NCI-H774 (cell line): Measurements from ENCODE around the gene RIBC2.
"Not testable (repeated sequence)": the region's sequence is repeated elsewhere in the genome, so short reads cannot be mapped to it uniquely, and the experiment has no call there.

Experiments used
- DNase-seq: peaks from one replicate; lab custom pipeline; 2025; lab: John Stamatoyannopoulos, UW

Gene RIBC2

DNA sequence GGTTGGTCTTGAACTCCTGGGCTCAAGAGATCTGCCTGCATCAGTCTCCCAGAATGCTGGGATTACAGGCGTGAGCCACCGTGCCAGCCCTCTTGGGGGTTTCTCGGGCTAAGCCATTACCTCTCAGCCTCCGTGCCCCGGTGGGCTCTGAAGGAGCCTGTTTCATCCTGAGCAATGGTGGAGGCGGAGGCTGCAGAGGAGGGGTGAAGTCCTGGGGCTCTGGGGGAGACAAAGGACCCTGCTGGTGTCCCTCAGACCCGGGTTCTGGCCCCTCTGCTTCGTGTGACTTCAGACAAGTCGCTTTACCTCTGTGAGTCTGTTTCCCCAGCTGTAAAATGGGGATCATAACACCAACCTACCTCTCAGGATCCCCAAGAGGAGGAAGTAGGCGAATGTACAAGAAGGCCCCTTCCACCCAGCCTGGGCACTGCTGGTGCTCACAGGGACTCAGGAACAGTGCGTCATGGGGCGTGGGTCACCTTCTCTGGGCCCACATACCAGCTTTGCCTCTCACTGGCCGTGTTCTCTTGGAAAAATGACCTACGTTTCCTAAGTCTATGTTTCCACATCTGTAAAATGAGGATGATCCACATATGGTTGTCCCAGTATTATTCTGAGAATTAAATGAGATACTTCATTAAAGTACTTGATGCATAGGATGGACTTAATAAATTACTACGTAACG, 36.8 kb downstream of the RIBC2 start:
- no peak for DNase-seq

DNA sequence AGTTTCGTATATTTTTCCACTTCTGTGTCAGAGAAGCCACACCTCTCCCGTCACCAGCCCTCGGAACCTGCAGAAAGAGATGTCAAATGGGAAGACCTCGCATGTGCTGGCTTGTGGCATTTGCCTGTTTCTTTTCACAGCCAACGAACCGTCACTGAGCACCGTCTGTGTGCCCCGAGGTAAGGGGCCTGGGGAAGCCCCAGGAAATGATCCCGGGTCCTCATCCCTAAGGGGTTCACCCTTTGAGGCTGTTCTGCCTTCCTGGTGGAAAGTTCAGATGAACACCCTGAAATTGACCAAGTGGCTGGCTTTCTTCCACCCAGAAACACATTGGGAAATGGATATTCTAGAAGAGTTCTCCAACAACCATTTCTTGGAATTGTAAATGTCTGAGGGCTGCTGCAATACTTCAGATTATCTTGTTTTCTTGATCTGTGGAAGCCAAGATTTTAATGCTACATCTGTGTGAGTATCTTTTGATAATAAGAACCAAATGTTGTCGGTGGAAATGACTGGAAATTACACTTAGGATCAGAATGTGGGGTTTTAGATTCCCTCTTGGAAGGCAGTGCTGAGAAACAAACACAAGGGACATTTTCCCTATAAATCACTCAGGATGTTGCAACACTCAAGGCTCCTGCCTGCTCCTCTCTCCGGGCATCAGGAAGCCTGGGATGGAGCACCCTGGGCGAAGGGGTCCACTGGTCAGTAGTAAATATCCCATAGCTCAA, 37.6 kb downstream of the RIBC2 start:
- DNase-seq: no peak

DNA sequence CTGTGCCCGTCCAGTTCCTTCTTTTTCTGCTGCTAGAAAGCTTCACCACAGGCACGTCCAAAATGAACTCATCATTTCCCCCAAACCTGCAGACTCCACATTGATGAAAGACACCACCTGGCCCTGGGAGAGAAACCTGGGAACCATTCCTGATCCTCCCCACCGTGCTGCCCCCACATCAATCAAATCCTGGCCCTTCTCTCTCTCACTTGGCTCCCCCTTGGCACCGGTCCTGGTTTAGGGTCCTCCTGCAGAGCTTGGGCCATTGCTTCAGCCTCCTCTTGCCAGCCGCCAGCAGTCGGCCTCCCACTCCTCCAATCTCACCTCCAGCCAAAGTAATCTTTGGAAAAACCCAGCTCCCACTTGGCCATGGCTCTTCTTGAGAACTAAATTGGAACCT, 38.5 kb downstream of the RIBC2 start:
- no peak for DNase-seq

DNA sequence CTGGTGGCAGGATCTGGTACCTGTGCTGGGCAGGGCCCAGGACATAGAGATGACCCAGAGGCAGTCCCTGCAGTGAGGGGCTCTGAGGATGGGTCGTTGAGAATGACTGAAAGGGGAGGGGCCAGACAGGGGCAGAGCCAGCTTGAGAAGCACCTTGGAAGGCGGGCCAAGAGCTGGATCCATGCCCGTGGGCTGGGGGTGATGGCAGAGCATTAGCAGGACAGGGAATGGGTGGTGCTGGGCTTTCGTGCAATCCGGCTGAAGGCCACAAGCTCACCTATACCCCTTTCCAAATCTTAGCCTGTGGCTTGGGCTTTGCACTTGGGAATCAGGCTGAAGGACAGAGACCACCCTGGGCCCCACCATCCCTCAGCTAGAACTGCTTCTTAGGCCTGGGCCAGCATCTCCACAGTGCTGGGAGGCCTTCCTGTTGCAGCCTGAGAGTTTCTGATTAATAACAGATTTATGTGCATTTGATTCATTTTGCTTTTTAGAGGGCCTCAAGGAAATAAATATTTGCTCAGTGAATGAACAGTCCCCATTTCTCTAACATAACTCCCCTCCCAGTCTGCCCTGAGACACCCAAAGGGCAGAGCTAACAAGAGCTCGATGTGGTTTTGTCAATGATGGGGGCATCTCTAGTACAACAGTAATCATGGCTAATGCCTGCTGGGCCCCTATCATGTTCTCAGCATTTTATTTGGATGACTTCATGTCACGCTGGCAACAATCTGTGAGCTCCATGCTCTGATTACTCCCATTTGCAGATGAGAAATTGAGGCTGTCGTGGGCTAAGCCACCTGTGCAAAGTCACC, 39.3 kb downstream of the RIBC2 start:
- DNase-seq: no peak

DNA sequence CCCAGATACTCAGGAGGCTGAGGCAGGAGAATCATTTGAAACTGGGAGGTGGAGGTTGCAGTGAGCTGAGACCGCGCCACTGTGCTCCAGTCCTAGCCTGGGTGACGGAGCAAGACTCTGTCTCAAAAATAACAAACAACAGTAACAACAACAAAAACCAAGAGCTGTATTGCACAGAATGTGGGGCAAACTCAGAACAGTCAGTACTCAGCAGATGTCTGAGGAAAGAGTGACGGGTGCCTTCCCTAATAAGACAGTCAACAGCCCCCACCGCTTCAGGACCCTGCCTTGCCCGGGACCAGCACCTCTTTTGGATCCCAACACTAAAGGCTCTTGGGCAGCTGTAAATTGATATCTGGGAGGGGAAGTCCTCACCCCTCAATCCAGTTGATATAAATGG, 40.3 kb downstream of the RIBC2 start:
- no peak for DNase-seq

DNA sequence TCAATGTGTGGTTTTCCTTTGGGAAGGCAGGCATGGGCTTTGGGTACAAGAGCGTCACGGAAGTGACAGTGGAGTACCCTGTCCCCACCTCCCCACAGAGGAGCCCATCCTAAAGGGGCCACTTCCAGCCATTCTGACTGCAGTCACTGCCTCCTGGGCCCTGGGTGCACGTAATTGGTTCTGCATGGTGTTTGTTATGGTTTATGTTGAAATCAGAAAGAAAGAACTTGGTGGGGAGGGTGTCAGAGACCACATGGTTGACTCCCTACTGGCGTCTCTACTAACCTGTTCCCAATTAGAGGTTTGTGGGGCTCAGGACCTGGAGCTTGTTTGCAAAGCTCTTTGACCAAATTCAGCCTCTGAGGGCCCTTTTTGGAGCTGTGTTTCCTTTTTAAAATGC, 40.8 kb downstream of the RIBC2 start:
- no peak for DNase-seq

DNA sequence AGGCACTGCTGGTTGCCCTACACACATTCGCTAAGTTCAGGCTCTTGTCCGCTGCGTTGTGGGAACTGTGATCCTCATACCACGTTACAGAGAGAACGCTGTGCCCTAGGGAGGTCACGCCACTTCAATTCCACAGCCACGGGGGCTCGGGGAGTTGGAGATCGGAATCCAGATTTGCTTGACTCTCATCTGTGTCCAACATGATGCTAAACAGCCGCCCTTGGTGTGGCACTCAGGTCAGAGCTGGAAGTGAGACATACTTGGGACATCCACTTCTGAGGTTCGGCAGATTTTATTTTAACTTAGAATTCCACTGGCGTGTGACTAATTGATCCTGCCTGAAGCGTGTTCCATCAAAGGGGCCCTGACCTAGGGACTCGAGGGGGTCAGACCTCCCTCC, 41.7 kb downstream of the RIBC2 start:
- DNase-seq: no peak

DNA sequence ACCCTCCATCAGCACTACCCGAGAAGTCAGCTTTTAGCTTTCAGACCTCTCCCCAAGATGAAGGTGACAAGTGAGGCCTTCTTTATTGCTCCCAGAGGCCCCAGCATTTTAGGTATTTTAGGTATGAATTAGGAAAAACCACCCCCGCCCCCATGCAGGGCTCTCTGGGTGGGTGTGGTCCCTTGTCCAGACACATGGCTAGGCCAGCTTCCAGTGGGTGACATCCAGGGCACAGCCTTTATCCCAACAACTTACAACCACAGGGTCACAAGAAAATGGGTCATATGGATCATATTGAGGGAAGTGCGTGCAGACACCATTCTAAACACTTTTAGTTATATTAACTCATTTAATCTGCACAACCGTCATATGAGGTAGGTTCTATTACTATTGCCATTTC, 42.1 kb downstream of the RIBC2 start:
- no peak for DNase-seq

DNA sequence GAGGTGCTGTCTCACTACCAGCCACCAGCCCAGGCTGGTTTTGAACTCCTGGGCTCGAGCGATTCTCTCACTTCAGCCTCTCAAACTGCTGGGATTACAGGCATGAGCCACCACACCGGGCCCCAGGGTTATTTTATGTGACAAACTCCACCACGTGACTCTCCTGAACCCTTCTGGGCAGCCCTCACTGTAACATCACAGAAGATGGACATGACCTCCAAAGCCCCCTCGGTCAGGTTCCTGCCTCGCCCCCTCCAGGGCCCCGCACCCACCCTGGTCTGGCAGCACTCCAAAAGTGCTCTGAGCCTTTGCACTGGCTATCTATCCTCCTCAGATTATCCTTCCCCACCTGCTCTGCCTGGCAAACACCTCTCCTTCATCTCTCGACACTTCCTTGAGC, 43.3 kb downstream of the RIBC2 start:
- no peak for DNase-seq

DNA sequence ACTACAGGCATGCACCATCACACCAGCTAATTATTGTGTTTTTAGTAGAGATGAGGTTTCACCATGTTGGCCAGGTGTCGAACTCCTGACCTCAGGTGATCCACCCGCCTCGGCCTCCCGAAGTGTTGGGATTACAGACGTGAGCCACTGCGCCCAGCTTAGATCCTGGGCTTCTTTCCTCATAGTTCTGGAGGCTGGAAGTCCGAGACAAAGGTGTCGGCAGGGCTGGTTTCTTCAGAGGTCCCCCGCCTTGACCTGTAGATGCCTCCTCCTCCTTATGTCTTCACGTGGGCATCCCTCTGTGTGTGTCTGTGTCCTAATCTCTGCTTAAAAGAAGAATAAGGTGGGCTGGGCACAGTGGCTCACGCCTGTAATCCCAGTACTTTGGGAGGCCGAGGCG, 45.0 kb downstream of the RIBC2 start:
- DNase-seq: no peak

DNA sequence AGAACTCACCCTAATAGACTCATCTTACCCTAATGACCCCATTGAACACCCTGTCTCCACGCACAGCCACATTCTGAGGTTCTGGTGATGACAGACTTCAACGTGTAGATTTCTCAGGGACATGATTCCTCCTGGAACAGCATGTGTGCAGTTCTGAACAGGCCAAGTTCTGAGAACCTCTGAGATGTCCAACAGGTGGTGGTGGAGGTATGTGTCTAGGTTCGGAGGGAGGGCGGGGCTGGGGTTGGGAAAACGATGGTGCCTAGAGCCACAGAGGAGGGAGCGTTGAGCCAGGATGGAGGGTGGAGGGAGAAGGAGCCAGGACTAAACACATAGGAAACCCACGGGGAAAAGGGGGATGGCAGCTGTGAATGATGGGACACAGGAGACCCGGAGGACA, 45.7 kb downstream of the RIBC2 start:
- no peak for DNase-seq

DNA sequence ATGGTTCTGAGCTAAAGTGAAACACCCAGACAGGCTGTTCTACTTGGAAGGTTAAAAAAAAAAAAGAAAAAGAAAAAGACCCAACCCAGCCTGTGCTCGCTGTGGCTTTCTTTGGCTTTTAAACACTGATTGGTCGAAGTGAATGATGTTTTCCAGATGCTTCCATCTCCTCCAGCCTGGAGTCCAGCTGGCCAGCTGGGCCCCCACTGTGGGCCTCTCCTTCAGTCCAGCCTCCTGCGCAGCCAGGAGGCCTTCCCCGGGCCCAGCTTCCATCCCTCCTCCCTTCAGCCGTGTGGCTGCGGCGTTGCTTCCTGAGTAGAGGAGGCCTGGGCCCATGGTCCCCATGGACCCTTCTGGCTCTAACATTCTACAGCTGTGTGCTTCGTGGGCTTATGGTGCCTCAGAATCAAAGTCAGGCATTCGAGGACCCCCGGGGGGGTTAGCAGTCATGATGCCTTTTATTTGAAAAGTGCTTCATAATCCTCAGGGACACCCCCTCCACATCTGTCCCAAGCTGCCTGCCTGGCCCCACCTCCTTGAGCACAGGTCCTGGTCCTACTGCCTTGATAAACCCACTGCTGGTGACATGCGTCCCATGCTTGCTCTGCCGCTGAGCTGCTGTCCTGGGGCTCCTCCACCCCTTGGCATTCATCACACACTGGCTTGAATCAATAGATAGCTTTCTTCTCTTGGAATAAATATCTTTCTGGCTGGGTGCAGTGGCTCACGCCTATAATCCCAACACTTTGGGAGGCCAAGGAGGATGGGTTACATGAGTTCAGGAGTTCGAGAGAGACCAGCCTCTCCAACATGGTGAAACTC, 47.0 kb downstream of the RIBC2 start:
- no peak for DNase-seq

DNA sequence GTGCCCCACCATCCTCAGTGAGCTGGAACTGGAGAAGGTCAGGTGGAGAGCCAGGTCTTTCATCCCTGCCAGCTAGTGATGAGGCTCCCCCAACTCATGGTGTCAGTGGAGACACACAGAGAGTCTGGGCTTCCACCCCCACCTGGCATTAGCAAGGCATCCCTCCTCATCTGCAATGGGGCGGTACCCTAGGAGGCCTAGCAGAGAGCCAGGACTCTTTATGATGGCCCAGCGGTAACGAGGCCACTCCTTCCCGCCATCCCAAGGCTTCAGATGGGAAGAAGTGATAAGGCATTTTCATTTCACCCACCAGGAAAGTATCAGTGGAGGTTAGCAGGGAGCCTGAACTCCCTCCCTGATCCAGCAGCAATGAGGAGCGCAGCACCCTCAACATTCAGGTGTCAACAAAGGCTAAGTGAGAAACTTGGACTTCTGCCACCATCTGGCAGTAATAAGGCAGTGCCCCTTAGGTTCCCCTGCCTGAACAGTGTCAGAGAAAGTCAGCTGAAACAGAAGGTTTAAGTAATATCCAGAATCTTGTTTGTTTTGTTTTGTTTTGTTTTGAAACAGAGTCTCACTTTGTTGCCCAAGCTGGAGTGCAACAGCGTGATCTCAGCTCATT, 48.7 kb downstream of the RIBC2 start:
- no peak for DNase-seq

DNA sequence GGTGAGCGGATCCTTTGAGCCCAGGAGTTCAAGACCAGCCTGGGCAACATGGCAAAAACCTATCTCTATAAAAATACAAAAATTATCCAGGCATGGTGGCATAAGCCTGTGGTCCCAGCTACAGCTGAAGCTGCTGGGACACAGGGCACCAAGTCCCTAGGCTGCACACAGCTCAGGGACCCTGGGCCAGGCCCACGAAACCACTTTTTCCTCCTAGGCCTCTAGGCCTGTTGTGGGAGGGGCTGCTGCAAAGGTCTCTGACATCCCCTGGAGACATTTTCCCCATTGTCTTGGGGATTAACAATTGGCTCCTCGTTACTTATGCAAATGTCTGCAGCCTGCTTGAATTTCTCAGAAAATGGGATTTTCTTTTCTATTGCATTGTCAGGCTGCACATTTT, 50.2 kb downstream of the RIBC2 start:
- DNase-seq: not testable (repeated sequence)

DNA sequence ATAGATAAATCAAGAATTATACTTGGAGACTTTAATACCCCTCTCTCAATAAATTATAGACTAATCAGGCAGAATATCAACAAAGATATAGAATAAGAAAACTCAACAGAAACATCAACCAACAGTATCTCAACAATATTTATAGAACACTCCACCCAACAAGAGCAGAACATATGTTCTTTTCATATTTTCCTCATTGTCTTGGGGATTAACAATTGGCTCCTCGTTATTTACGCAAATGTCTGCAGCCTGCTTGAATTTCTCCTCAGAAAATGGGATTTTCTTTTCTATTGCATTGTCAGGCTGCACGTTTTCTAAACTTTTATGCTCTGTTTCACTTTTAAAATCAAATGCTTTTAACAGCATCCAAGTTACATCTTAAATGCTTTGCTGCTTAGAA, 52.1 kb downstream of the RIBC2 start:
- DNase-seq: no peak

DNA sequence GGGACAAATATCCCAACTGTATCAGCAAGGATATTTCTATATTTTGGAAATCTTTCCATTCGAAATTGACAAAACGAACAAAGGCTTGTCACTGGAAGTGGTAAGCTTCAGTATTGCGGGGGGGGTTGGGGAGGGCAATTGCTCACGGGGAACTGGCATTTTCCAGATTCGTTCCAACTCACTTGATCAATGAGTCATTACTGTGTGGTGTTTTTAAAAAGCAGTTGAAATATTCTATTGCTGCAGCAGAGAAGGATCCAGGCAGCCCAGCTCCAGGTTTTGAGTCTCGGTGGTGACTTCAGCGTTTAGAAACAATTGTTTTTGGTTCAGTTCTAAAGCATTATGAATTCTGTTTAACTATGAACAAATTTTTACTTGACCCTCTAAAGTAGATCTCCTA, 55.4 kb downstream of the RIBC2 start:
- DNase-seq: no peak

DNA sequence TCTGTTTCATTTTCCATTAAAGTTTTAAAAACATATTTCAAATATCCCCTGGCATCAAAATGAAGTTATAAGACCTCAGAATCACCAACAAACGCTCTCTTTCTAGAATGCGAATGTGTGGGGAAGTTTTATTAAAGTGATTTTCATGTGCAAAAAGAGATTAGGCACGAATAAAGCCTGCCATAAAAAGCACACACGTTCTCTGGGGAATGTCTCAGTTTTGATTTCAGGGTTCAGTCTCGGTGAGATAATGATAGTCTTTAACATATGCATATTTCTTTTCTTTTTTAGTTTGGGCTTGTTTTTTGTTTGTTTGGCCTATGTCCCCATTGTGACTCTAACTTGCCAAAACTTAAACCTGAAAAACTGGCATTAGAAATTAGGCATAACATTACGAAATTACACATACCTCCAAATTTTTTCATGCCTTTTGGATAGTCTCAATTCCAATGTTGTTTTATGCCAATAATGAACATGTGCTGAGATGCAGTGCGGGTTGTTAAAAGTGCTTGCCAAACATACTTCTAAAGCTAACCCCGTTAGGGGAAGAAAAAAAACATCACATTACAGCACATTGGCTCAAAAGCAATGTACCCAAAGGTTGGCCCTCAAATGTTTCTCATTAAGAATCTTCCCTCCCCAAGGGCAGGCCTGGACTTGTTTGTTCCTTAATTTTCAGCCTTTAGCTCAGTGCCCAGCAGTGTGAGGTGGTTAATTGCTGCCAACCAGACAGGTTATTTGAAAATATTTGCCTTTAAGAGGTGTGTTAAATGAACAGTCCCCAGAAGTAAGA, 56.0 kb downstream of the RIBC2 start:
- no peak for DNase-seq

DNA sequence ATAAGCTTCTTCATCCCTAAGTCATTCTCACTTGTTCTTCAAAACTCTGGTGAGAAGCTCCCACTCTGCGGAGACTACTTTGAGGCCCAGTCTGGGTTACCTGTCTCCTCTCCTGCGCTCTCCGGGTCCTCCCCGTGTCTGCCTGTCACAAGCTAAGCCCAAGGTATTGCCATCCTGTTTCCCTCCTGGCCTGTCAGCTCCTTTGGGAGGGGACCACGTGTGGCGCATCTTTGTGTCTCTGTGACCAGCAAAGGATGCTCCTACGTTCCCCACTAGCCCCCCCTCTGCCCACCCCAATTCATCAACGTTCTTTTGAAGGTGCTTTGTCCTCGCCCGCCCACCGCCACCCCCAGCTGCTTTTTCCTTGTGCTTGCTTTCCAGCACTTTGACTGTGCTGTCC, 57.4 kb downstream of the RIBC2 start:
- DNase-seq: no peak

DNA sequence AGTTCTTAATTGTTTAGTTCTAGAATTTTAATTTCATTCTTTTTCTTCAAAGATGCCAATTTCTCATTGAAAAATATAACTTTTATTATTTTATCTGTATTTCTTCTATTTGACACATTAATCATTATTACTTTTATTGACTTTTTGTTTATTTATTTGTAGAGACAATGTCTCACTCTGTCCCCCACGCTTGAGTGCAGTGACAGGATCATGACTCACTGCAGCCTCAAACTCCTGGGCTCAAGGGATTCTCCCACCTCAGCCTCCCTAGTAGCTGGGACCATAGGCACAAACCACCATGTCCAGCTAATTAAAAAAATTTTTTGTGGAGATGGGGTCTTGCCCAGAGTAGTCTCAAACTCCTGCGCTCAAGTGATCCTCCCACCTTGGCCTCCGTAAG, 58.9 kb downstream of the RIBC2 start:
- no peak for DNase-seq

DNA sequence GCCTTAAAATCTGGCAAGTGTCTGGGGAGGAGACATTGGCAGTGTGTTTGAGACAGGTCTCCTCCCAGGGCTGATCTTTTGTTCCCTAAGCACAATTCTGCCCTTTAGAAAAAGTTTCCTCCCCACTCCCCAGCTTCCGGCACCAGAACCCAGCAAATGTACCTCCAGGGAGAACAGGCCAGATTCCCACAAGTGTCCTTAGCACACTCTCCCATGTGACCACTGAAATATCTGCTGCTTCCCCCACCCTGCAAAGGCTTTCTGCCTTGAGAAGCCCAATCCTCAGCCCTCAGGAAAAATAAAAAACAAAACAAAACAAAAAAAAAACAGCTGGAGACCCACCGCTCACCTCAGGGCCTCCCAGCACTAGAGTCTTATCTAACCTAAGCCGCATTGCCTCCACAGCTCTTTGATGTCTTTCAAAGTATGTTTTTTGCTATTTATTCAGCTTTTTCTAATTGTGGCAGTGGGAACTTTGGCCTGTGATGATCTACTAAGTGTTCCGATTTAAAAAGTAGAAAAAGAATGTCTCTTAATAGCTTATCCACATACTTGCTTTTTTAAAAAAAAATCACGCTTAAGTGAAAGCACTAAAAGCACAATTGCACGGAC, 60.2 kb downstream of the RIBC2 start:
- no peak for DNase-seq
